DMS 273 treated with DMSO at 0.1 percent for 48 hours (cell line): ENCODE results near the gene UTS2B.

Experiments
- DNase-seq: peaks from one replicate; lab custom pipeline; 2025; lab: John Stamatoyannopoulos, UW

UTS2B gene

DNA sequence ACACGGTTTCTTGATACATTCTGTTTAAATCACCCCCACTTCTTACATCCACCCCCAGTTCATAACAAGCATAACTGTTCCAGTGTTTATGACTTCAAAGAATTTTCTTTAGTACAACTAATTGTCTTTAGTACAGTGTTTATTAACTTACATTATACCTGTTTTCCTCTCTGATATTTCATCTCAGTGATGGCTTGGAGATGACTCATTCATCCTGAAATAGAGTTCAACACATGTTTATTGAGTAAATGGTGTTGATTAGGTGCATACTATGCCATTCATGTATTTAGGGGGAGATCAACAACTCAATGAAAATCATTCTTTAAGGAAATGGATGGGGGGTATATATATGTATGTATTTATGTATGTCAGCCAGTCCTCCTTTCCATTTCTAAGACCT, 21.7 kb upstream of the UTS2B start:
- DNase-seq: no peak

GRCh38 chr3:191350396-191351090, 20.2 kb upstream of the UTS2B start:
- DNase-seq: no peak

DNA sequence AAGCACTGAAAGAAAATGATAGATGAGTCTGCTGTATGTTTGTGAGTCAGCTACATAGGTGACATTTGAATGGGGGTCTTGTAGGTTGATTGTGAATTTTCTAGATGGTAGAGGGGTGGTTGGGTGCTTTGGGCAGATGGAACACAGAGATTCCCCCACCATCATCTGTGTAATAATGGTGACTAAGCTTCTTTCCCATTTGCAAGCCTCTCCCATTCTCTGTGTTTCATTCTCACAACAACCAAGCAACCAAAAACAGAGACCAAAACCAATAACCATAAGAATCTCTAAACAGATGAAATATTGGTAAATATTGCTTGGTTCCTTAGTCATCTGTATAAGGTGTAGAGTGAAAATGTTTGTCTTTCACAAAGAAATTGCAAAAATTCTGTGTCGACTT, 17.8 kb upstream of the UTS2B start:
- no peak for DNase-seq

- DNase-seq: no peak
These were observed 16.9 kb upstream of the UTS2B start for GRCh38 chr3:191347228-191347627.

DNA sequence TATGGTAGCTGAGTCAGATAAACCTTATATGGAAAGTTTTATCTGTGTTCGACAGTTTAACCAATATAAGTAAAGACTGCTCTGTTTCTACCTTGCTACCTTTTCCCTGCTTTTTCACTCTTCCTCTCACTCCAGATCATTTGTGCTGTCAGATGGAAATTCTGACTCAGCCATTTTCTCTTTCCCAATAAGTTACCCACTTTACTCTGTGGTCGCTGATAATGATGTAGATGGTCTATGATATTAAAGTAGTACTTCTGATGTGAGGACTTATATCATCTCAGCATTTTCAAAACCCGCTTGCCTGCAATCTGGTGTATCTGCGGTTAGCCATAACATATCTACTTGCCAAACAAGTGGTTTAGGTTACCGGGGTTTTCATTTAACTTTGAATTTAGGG, 15.0 kb upstream of the UTS2B start:
- no peak for DNase-seq

GRCh38 chr3:191343913-191344312, 13.6 kb upstream of the UTS2B start:
- no peak for DNase-seq

DNA sequence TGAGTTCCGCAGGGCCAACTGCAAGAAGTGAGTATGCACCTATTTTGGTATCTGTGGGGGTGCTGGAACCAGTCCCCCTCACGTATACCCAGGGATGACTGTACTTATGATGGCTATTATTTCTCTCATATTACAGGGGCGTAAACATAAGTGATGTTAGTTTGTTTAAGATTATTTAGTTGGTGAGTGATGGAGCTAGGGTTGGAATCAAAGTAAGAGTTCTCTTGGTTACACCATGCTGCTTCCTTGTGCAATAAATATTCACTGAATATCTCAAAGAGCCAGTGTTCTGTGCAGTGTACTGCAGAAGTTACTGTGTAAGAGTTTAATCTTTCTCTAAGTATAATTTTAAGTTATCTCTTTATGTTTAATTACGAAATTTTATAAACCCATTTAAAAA, 12.8 kb upstream of the UTS2B start:
- no peak for DNase-seq

DNA sequence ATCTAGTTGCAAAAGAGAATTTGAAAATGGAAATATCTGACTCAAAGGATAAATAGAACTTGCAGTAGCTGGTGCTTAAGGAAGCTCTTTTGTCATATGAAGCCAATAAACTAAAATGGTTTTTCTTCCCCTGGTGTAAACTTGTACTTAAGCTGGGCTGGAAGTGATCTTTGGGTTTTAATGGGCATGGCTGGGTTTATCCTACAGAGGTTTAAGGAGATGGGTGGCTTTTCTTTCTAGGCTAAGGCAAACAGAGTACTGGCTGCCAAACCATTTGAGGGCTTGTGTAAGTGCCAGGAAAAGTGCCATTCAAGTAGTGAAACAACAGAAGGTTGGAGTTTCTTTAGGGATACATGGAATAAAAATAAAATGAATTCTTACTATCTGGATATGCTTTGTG, 12.1 kb upstream of the UTS2B start:
- DNase-seq: no peak

DNA sequence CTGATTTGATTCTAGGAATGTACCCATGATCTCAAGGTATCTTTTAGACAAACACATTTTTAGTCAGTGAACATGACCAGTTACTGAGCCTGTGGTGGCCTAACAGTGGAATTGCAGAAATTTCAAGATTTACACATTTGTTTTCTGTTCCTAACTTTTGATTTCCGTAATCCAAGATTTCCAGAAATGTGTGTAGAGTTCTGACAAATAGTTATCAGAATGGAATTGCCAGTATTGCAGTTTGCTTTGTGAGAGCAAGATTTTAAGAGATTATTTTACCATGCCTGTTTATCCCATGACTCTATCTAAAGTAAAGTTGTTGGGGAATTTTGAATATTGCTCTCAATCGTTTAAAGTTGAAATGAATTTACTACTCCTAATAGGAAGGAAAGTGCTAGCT, 11.7 kb upstream of the UTS2B start:
- DNase-seq: no peak

- DNase-seq: no peak
These were observed 10.6 kb upstream of the UTS2B start for GRCh38 chr3:191340966-191341365.

DNA sequence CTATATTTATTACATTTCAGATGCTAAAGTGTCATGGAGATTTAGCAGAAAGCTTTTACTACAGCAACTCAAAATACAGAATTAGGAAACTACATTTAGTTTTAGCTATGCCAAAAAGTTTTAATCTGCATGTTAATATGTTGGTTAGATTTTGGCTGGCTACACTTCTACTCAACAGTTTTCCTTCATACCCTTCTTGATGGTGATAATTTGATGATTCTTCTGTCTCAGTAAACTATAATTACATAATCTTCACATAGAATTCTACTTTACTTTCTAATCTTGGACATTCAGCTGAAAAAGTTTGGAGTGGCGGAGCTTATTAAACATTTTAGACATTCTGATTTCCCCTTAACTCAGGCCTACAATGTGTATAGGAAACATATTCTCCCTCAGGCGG, 10.0 kb upstream of the UTS2B start:
- no peak for DNase-seq

GRCh38 chr3:191339316-191339917, 9.1 kb upstream of the UTS2B start:
- DNase-seq: no peak

DNA sequence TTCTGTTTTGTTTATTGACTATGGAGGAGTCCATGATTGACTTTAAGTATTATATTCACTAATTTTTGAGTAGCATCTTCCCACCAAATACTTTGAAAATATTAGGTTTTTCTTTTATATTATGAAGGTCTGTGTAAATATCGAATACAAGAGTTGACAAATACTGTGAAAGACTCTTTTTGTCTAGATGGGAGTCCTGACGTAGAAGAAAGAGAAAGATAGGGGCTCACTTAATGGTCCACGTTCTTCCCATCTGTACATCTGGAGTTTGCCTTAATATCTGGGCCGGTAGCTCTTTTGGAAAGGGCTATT, 7.8 kb upstream of the UTS2B start:
- DNase-seq: no peak

GRCh38 chr3:191336833-191337232, 6.5 kb upstream of the UTS2B start:
- DNase-seq: no peak

DNA sequence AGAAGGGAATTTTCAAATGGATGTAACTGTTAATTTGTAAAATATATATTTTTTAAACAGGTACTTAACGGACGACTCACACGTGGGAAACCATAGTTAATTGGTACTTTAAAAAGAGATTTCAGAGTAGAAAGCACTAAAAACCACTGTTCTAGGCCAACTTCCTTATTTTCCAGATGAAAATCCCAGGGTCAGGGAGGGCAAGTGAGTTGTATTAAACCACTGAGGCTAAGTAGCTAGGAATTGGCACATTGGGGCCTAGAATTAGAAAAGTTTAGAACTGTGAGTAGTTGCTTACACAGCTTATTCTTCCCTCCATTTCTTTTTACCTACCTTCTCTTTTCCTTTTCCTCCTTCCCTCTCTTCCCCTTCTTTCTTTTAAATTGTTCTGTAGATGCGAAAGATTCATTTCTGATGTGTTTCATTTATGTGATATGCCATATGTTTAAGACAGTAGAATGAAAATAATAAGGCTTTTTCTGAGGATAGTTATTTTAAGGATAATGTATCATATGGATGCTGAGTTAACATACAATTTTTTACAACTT, 4.1 kb upstream of the UTS2B start:
- no peak for DNase-seq

GRCh38 chr3:191333298-191333880, 3.1 kb upstream of the UTS2B start:
- no peak for DNase-seq

GRCh38 chr3:191331388-191331787, 1.1 kb upstream of the UTS2B start:
- no peak for DNase-seq

- DNase-seq: no peak
These were observed 263 bp upstream of the UTS2B start for GRCh38 chr3:191330530-191331048.

- DNase-seq: peak; percentile 39
These were observed 1.2 kb downstream of the UTS2B start, which contains the start of gene CCDC50 for GRCh38 chr3:191328962-191329653. CCDC50 (plus strand) TSS chr3:191329394; CDS start chr3:191329675, 281 bp downstream.

DNA sequence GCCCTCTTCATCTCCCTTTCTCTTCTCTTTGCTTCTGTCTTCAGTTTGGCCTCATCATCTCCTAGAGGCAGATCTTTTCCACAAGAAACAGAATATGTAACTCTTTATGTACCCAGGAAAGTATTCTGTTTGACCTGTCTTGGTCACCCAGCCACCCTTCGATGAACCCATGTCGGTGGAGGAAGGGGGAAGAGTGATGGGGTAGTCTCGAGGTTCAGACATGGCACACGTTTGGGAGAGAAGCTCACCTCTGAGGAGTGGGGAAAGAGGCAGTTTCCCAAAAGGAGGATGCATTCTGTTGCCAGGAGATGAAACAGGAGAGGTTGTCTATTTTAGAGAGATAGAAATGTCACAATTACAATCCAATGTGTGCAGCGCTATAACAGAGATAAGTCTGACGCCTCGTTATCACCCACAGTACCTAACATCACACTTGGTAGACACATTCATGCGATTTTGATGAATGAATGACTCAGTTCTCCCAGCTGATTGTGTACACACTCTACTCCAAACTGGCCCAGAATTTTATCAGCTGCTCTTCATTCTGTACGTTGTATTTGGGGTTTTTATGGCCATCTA, 1.9 kb downstream of the UTS2B start:
- no peak for DNase-seq

- no peak for DNase-seq
These were observed 2.8 kb downstream of the UTS2B start for GRCh38 chr3:191327526-191327925.

- no peak for DNase-seq
These were observed 5.4 kb downstream of the UTS2B start for GRCh38 chr3:191324936-191325335.
